GM23248 (cell line): Measurements from ENCODE around the gene UPK3B.
"Not testable (repeated sequence)": the region's sequence is repeated elsewhere in the genome, so short reads cannot be mapped to it uniquely, and the experiment has no call there.

ENCODE experiments used
- EZH2 ChIP-seq: fragments of 200-600 bp; sonication (generic); IDR thresholded peaks from 2 replicates; pipeline ENCODE4 v1.6.1; 2018; ENCODE audit warnings: antibody characterized with exemption, mild to moderate bottlenecking; ENCODE audit not compliant: insufficient read depth, poor library complexity, severe bottlenecking
- EZH2phosphoT487 ChIP-seq: fragments of 200-600 bp; sonication (generic); IDR thresholded peaks from 2 replicates; pipeline ENCODE4 v1.6.1; 2018; ENCODE audit warnings: antibody characterized with exemption, moderate library complexity, mild to moderate bottlenecking, low read depth; ENCODE audit not compliant: insufficient read depth

DNA sequence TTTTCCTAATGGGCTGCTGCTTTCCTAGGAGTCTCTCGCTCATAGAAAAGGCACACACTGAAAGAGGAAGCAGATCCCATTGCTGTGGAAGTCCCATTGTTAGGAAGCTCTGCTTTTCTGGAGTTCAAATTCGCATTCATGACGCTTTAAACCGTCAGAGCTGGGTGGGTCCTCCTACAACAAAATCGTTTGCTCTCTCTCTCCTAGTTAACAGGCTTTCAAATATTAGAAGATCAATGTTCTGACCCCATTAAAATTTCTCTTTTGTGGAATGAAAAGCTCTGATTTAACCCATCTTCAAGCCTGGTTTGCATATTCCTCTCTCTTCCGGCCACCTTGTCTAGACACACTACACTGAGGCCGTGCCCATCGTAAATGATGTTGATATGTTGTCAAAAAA lies 32.8 kb downstream of the UPK3B start, which contains the start of gene SPDYE16:
- not testable (repeated sequence) for TF ChIP-seq EZH2, EZH2phosphoT487
